ENCODE measurements around the gene DNM1.

The DNM1 gene

DNA sequence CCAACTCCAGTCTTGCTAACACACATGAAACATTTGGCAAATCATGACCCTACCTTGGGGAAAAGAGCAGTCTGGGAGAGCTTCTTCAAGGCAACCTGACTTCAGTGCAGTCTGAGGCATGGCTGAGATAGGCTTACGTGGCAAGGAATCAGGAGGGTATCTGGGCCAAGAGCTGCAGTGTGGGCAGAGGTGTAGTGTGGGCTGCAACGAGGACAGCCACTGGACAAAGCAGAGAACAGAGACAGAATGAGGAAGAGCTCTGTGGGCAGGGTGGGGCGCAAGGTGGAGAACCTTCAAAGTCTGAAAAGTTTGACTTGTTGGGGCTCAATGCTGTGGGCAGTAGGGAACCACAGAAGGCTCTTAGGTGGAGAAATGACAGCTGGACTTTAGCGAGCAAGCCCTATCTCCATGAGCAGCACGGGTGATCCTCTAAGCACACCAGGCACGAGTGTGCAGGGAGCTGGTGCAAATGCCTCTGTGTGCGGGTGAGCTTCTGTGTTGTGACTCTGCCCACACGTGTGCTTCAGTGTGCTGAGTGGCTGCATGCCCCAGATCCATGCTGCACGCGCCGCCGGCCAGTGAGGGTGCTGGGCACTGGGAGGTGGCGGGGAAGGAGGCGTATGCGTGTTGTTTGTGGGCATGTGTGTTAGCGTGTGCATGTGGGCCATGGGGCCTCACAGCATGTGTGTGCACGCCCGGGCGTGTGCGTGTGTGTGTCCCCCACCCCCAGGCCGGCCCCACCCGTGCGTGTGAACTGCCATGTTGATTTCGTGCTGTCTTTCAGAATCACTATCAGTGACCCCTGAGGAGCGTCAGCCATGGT lies 49.3 kb downstream of the DNM1 start:
- no peak for DNase-seq (ENCODE audit: low spot score)

DNA sequence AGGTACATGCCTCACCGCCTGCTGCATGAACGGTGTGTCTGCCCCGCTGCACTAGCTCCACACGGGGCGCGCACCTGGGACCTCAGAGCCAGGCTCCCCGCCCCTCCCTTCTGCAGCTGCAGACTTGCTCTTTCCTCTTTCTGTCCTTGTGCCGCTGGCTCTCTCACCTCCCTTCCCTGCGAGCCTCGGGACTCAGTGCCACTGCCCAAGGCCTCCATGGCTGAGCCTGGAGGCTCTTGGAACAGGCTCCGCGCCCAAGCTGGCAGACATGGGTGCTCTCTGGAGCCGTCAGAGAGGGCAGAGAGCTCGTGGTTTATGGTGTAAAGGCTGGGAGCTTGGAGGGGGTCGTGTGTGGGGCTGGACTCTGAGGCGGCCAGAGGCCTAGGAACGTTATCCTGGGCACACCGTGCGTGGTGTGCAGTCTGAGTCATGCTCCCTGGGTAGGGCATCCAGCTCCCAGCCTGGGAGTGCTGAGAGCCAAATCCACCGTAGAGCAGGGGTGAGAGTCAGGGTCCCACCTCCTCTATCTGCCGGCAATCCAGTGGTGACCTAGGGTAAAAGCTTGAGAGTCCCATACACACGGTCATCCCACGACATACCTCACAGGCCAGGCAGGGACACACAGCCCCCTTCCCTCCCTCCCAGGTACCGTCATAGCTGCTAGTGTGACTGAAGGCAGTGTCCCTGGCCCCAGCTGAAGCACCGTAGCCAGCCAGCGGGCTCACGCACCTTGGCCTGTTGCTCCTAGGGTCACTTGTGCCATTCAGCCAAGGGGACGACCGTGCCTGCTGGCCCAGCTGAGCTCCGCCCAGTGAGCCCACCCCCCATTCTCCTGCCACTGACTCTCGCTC lies 50.2 kb downstream of the DNM1 start:
- DNase-seq (ENCODE audit: low spot score) = no peak

DNA sequence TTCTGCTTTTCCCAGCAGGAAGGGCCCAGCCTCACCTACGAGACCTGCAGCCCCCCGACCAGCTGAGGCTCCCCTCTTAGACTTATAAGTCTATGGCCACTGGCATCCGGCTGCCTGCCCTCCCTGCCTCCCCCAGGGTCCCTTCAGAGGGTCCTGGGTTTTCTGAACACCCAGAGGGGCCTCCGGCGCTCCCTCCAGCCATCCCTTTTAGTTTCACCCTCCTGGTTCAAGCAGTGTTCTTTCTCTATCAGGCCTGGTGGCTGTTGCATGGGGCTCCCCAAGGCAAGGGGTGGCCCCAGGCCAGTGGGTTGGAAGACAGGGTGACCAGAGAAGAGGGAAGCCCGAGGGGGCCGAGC lies 50.8 kb downstream of the DNM1 start:
- no peak for DNase-seq (ENCODE audit: low spot score)

DNA sequence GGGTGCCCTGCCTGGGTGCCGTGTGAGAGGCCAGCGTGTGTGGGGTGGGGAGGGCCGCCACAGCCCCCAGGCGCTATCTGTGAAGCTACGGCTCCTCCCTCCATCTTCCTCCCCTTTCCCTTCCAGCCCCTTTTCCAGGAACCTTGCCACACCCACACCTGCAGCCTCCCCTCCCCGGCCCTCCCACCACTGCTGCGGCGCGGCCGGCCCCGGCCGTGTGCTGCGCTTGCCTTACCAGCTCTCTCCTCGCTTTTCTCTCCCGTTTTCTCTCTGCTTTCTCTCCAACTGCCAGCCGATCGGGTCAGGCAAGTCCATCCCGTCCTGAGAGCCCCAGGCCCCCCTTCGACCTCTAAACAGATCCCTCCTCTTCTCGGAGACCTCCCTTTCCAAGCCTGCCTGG lies 51.2 kb downstream of the DNM1 start:
- no peak for DNase-seq (ENCODE audit: low spot score)

DNA sequence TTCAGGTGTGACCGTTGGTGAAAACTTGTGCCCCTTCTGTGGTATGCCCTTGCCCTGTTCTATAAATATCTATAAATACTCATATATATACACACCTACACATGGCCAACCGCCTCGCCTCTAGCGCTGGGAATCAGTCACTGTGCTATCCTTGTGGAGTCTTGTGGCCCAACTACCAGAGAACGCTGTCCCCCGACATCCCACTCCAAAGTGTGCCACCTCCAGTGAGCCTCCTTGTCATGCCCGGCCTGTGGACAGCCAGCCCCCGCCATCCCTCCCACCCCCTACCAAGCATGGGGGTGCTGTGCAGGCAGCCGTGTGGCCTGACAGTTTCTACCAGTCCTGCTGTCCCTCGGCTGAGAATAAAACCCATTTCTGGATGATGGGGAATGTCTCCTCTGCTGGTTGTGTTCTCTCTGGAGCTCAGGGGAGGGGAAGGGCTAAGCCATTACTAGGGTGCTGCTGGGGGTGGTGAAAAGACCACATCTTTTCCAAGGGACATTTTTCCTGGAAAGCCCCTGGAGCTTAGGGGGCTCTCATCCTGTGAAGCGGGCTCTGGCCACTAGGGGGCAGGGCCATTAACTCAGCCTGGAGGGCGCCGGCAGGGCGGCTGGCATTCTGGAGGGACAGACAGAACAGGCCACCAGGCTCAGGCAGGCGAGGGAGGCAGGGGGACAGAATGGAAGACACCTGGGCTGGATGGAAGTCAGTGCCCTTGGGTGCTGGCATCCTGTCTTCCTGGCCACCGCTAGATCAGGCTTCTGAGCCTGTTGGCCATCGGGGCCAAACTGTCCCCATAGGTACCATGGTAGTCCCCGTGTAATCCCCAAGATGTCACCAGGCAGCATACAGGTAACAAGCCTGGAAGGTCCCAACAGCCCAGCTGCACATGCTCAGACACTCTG lies 51.9 kb downstream of the DNM1 start:
- DNase-seq (ENCODE audit: low spot score) = peak; percentile 67

DNA sequence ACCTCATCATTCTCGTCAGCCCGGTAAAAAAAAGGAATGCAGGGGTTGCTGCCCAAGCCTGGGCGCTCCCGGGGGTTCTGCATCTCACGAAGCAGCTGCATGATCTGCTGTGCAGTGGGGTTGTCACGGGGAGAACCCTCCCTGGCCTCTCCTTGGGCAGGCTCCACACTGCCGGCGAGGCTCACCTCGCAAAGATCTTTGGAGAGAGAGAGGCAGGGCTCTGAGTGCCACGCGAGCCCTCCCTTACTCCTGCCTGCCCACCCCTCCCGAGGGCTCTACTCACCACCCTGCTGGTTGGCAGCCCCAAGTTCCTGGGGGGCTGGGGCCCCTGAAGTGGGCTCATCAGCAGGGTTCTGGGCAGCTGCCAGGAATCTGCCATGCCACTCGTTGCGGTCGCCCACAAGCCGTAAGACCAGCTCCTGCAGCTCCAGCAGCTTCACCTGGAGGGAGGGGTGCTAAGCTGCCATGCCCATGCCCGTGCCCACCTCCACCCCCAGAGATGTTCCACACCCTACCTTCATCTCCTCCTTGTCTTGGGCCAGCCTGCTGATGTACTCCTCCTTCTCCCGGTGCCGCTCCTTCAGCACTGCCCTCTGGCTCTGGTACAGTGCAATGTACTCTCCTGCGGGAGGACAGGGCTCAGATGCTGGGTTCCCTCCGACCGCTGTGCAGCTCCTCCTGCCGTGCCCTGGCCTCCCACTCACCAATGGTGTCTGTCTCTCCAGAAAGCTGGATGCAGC lies 54.1 kb downstream of the DNM1 start:
- DNase-seq (ENCODE audit: low spot score) = no peak

DNA sequence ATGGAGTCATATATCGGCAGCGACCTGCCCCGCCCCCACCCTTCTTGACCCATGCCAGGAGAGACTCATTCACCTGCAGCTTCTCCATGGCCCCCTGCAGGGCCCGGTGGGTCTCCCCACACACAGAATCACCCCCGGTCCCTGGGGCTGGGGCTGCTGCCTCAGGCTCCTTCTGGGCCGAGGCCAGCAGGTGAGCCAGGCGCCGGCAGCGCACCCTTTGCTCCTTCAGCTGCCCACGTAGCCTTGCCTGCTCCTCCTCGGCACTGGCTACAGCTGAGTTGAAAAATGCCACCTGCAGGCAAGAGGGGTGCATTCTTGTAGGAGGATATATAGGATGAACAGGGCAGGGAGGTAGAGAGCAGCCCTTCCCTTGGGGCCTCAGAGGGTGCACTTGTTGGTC lies 54.7 kb downstream of the DNM1 start:
- DNase-seq (ENCODE audit: low spot score) = no peak

DNA sequence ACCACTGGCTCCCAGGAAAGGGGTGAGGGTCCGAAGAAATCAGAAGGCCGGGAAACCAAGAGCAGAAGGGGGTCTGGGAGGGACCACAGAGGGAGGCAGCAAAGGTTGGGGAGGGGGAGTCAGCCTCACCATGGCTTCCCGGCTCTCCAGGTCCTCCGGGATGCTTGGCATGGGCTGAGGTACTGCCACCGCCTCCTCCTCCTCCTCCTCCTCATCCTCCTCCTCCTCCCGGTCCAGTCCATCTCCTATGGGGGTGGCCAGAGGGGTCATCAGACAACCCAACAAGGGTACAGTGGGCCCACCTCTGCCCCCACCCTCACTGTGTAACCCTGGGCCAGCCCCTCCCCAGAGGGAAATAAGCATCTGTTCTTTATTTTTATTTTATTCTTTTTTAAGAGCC lies 55.1 kb downstream of the DNM1 start:
- DNase-seq (ENCODE audit: low spot score) = no peak

DNA sequence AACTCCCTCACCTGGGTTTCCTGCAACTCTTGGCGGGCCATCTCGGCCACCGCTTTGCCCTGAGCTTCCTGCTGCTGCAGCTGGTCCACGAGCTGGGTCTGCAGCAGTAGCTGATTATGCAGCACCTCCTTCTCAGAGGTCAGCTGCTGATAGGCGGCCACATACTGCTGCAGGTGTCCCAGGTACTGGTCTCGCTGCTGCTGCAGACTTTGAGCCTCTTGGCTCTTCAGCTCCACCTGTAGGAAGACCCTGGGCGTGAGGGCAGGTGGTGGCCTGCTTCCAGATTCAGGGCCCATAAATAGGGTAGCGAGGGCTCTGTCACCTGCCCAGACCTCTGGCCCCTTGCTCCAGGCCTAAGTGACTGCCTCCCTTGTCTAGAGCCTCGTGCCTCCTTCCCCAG lies 56.0 kb downstream of the DNM1 start:
- no peak for DNase-seq (ENCODE audit: low spot score)

DNA sequence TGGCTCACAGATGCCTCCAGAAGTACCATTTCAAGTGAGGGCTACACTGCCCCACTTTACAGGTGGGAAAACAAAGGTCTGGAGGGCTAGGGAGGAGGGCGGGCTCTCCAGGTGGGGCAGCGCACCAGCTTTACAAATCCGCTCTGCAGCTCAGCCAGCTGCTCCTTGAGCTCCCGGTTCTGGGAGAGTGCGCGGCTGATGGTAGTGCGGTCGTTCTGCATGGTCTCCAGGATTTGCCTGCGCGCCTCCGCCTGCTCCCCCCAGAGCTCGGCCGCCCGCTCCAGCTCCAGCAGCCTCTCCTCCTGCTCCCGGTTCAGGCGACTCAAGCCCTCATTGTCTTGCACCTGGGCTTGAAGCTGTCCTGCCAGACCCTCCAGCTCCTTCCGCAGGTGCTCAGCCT lies 57.2 kb downstream of the DNM1 start:
- DNase-seq (ENCODE audit: low spot score) = no peak

DNA sequence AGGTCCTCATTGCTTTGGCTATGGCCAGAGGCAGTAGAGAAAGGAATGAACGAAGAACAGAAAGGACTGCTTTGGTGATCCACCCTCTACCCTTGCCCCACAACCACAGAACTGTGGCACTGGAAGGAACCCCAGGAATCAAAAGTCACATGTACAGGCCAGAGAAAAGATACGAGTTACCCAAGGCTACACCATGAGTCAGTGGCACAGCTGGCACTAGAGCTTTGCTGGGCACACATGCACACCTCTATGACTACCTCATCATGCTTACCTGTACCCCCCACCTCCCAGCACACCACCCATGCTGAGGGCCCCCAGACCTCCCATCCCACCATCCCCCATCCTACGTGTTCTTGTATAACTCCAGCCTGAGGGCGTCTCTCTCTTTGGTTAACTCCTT lies 59.5 kb downstream of the DNM1 start:
- DNase-seq (ENCODE audit: low spot score) = no peak

DNA sequence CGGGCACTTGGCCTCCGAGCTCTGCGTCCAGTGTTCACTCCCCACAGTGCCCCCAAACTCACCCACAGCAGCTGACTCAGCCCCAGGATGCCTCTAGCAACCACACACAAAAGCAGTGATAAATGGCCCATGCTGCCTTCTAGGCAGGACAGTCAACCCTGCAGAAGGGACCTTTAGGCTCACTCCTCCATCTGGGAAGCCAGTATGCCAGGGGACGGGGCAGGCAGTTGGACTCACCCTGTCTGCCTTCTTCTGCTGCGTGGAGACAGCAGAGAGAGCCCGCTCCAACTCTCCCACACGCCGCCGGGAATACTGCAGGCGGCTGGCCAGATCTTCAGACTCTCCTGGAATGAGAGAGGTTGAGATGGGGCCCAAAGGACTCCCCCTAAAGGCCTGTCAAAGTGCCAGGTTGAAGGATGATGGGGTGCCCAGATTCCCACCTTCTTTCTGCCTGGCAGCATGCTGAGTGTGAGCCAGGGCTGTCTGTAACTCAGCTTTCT lies 62.2 kb downstream of the DNM1 start:
- no peak for DNase-seq (ENCODE audit: low spot score)

DNA sequence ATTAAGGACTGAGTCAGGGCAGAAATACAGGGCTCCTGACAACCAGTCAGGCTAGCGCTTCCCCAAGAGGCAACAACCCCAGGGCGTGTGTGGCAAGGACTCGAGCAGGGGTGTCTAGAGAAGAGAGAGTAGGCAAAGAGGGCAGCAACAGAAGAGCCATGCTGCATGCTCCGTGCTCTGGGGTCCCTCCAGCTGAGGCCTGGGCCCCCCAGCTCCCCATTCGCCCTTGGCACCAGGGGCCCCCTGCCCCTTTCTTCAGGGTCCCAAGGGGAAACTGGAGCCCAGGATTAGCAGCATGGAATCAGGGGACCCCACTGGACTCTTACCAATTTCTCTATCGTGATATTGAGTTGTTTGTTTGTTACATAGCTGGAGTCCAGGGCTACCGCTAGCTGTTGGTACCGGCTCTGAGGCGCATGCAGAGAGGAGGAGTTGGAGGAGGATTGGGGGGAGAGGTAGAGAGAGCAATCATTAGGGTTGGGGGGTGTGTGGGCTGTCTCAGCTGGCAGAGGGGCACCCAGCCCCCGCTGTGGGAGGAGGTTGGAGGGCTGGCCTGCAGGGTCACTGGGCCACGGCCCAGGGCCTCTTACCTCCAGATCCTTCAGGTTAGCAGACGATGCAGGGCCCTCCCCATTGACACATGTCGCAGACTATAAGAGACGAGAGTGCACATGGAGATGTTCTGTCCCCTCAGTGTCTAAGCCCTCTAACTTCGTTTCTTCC lies 63.9 kb downstream of the DNM1 start:
- no peak for DNase-seq (ENCODE audit: low spot score)

DNA sequence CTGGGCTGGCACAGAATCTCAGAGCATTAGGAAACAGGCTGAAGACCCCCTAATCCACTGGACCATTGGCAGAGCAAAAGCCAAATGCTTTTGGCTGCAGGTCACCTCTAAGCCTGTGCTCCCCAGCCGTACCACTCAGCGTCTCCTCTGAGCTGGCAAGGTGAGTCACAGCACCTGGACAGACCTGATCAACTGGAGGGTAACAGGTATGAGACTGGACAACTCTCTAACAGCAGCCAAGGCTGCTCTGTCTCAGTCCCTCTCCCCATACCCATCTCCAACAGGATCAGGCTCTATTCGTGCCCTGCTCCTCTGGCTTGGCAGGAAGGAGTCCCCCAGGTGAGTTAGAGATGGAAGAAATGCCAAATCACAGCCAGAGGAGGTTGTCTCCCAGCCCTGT lies 67.9 kb downstream of the DNM1 start:
- no peak for DNase-seq (ENCODE audit: low spot score)

DNA sequence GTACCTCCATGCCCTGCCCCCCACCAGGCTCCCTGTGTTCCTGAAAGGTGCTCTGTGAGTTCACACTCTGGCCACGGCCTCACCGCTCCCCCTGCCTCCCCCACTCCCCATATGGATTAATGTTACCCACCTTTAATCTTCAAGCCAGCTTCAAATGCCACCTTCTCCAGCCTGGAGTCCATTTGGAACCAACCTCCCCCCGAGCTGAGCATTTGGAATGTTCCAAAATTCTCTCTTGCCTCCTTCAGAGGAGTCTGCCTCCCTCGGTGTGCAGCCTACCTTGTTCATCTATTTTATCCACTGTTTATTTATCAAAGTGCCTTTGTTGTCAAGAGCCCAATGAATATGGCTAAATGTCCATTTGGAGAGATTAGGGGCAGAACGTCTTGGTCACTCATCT lies 68.3 kb downstream of the DNM1 start:
- no peak for DNase-seq (ENCODE audit: low spot score)

DNA sequence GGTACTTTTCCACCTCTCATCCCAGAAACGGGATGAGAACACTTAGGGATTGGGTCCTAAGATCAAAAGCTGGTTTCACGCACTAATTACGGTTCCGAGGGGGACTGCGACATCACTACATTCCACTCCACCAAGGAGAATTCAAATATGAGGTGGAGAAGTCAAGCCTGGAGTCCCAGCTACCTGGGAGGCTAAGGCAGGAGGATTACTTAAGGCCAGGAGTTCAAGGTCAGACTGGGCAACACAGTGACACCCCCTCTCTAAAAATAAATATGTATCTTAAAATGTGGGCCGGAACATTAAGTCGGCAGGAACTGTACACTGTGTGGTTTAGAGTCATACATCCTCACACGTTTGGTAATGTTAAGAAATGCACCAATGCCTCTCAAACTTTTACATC lies 71.1 kb downstream of the DNM1 start:
- DNase-seq (ENCODE audit: low spot score) = no peak

DNA sequence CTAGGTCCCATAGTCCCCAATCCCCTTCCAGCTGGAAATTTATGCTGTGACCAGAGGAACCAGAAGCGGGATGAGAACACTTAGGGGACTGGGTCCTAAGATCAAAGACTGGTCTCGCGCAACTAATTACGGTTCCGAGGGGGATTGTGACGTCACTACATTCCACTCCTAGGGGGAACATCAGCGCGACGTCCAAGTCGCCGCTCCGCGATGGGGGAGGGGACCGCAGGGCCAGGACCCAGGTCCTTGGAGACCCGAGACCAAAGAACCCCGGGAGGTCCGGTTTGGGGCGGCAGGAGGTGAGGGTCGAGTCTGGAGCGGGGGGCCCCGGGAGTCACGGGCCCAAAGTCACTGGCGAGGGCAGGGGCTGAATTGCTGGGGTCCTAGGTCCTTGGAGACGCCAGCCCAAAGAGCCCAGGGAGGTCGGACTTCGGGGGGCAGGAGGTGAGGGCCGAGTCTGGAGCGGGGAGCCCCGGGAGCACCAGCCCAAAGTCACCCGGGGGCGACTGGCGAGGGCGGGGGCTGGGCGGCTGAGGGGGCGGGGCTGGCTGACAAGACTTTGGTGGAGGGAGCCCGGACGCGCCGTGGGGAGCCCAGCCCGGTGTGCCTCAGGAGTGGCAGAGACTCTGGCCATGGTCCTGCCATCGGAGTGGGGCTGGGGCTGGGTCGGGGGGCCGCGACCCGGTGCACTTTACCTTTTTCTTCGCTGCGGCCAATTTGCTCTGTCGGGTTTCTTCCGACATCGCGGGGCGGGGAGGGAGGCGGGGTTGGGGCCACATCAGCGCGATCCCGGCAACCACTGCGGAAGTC lies 72.2 kb downstream of the DNM1 start, which contains the start of gene GOLGA2:
TSS of gene GOLGA2 (minus strand) at position 810 of the 810 bp plus-strand sequence. CDS start at position 779, 31 bp downstream.
- peak; percentile 61 for DNase-seq (ENCODE audit: low spot score)

DNA sequence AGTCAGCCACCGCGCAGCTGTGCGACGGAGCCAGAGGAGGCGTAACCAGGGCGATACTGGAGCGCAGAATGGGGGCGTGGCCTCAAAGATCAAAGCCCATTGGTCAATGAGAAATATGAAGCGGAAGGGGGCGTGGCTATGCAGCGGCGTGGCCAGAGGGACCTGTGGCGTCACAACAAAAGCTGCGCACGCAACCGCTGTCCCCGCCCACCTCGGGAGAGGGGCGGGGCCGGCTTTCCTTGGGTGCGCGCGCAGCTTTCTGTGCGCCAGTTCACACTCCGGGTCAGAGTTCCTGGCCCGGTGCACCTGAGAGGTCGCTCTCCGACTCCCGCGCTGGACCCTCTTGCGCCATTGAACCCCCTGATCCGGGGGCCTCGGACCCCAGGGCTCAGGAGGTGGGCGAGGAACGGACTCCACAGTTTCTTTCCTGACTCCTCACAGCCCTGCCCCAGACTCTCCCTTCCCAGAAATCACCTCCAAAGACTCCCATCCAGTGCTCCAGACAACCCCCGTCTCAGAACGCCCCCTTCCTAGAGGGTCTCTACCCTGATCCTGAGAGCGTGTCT lies 72.9 kb downstream of the DNM1 start, which contains the start of gene SWI5:
TSS of gene SWI5 (plus strand) at position 269 of the 566 bp plus-strand sequence.
- DNase-seq (ENCODE audit: low spot score) = peak; percentile 100

DNA sequence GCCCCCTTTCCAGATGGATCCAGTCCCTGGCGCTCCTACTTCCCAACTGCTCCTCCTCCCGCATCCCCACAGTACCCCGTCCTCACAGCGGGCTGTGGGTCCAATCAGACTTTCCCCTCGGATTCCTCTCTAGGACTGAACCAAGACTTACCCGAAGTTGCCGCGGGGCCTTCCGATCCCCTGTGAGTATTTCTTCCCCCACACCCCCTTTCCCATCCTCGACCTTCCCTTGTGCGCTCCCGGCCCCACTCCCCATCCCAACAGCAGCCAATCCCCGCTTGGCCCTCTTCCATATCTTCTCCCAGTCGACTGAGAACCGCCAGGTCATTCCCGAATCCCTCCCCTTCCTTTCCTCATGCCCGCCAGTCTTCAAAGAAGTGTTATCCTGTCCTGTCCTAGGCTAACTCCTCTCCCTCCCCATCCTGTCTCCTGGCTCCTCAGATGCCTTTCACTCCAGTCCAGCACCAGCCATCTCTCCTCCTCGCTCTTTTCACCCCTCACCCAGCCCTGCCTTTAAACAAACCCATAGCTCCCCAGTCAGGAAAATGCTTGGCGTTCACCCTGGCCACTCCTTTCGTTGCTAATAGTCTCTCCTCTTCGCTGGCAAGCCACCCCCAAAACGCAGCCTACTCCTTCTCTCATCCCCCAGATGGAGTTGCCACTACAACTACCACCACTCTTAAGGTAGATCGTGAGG lies 73.5 kb downstream of the DNM1 start:
- peak; percentile 76 for DNase-seq (ENCODE audit: low spot score)

Data from RKO (cell line).